Esophagus mucosa (tissue), 1 donor: ENCODE results near the gene LTBP1. TPM values are rescaled to one million over a fixed set of nuclear protein-coding genes. Genes with fewer than 3 reads are reported as not detected.
A peak's percentile ranks its signal among the peaks of the same experiment; 100 is the strongest.
"Not testable (repeated sequence)": the region's sequence is repeated elsewhere in the genome, so short reads cannot be mapped to it uniquely, and the experiment has no call there.

ENCODE experiments used
- ATAC-seq: fragments of 200-7000 bp; cut with Tn5 transposase; one replicate; pipeline ENCODE4 v1.9.1; 2020
- total RNA-seq: library from RNA; stranded (reverse); gene quantifications from one replicate; pipeline ENCODE4 v1.2.4, GENCODE V29; 2023
- donor health status: DM: yes; HTN: yes; CAD: no.

The LTBP1 gene
- total RNA-seq, 1 donor from 2014 or later: 33.8 TPM

DNA sequence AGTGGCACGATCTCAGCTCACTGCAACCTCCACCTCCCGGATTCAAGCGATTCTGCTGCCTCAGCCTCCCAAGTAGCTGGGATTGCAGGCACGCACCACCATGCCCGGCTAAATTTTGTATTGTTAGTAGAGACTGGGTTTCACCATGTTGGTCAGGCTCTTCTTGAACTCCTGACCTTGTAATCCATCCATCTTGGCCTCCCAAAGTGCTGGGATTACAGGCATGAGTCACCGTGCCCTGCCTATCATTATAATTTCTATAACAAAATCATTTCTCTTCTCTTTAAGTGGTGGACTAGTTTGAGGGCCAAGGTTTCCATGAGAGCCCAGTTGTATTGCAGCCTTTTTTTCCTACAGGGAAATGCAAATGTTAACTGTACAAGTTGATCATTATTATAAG is 442.9 kb downstream of the LTBP1 start:
- not testable (repeated sequence) for ATAC-seq

DNA sequence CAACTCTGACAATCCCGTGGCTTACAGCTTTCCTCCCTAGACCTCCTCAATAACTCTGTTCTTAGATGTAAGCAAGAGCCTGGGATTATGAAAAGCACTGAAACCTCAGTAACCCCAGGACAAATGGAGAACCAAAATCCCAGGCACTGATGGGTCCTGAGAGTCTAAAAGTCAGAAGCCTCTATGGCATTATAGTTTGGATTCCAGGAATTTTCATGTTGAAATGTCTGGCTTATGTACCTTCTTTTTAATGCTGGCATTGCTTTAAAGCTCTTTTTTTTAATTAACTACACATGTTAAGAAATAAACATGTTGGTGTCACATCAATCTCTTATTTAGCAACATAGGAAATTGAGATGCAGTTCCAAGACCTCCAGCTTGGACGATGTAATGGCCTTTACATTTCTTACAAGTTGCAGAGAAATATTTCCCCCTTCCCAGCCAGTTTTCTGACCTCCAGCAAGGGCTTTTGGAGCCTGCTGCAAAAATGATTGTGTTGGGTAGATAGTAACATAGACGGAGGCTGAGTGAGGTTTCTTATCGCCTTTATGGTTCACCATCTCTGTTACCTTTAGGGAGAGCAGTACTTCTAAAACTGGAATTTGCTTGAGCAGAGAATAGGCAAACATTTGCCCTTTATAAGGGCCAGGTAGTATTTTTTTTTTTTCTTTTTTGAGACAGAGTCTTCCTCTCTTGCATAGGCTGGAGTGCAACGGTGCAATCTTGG is 444.9 kb downstream of the LTBP1 start:
- no peak for ATAC-seq

DNA sequence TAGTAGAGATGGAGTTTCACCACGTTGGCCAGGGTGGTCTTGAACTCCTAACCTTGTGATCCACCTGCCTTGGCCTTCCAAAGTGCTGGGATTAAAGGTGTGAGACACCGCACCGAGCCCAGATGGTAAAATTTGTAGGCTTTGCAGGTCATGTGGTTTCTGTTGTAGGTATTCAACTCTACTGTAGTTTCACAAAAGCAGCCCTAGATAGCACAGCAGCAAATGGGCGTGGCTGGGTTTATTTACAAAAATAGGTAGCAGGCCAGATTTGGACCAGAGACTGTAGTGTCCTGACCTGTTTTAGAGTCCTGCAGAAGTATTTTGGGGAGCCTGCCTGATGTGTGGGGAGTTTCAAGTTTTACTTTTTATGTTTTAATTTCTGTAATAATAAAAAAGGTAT is 445.6 kb downstream of the LTBP1 start:
- ATAC-seq: no peak

DNA sequence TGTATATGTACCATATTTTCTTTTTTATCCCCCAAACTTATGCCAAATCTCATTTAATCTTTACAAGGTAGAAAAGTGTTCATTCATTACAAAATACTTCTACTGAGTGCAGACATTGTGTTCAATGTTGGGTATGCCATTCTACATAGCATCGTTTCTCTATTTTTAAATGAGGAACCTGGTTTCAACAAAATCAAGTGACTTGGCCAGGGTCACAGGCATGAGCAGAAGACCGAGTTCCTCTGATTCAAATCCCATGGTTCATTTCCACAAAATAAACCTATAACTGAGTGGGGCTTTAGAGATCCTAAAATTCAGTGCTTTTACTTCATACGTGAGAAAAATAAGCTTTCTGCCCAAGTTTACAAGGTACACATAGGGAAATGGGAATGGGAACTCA is 448.3 kb downstream of the LTBP1 start:
- ATAC-seq: no peak

DNA sequence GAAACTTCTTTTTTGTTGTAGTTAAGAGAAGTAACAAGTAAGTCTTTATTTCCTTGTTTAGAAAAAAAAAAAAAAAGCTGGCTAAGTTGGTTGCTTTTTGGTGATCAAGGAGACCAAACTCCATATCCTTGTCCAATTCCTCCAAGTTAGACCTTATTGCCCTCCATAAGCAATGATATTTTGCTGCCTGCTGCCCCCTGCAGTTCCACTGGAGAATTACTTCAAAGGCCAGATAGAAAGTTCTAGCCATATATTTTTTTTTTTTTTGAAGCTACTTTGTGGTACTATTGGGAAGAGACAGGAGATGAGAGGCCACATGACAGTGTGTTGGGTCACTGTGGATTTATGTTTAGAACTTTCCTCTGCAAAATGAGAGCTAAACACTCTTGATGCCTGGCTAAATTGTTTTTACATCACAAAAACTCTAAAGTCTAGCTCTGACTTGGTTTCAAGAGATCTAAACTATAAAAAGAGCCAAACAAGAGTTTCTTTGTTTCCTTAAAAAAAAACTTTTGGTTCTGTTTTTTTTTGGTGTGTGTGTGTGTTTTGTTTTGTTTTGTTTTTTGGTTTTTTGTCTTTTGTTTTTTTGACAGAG is 449.0 kb downstream of the LTBP1 start:
- ATAC-seq: no peak

DNA sequence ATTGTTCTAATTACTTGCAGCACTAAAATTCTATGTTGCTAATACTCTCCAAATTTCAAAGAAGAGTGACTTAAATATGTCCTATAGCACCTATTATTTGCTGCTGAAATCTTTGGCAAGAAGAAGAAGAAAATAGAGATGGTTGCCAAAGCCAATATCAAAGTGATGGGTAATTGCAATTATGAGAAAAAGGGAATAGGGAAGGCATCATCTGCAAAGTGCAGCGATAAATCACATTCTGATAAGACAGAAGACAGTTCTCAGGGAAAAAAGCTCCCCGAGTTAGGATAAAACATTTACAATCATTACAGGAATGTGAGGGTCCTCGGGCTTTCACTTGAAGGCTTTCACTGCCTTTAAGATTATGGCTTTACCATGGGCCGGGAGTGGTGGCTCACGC is 457.6 kb downstream of the LTBP1 start:
- no peak for ATAC-seq

DNA sequence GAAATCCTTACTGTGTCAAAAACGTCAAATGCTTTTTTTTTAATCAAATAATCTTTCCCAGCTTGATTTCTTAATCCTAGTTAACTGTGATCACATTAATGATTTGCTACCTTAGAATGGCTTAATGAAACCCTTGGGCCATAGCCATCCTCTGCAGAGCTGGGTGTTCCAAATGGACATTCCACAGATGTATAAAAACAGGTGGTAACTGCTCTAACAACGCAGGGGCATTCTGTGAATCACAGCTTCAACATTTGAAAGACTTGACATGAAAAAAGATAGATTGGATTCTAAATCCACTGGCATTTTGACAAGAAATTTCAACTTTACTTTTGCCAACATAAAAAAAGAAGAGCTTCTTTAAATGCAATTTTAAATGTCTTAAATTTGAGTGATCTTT is 459.9 kb downstream of the LTBP1 start:
- no peak for ATAC-seq

DNA sequence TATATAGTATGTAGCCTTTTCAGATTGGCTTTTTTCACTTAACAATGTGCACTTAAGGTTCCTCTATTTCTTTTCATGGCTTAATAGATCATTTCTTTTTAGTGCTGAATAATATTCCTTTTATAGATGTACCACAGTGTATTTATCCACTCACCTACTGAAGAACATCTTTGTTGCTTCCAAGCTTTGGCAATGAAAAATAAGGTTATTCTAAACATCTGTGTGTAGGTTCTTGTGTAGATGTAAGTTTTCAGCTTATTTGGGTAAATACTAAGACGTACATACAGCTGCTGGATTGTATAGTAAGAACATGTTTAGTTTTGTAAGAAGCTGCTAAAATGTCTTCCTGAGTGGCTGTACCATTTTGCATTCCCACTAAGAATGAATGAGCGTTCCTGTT is 461.4 kb downstream of the LTBP1 start:
- no peak for ATAC-seq

DNA sequence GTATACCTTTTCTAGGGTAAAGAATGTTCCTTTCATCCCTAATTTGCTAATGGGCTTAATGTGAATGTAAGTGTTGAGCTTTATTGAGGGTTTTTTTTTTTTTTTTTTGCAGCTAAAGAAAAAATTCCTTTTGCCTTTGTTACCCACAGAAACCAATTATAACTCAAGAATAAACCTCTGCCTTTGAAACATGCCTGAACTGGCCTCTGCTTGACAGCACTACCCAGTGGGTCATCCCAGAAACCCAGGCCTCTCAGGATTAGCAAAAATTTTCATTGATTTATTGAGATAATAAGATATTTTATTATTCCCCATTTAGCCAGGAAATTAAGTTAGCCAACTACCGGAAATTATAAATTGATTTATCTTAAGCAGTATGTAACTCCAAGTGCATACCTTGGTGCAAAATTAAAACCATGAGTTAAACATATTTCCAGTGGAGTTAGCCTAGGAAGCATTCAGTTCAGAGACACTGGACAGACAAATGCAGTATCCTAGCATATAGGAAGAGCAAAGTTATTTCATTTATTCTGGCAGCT is 462.7 kb downstream of the LTBP1 start:
- ATAC-seq: no peak

DNA sequence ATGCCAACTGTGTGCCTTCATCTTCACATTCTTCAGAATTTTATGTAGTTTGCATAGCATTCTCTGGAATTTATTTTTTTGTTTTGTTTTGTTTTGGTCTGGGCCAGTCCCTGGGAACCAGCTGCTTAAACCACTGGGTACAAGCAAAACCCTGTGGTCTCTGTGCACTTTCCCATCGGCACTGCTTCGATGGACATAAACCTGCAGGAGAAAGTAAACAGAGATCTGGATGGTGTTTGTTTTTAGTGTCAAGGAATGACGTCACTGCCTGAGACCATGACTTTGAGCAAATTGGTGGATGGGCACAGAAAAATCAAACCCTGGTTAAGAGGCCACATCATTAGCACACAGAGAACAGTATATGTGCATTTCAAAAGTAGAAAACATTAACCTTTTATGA is 465.0 kb downstream of the LTBP1 start:
- no peak for ATAC-seq

DNA sequence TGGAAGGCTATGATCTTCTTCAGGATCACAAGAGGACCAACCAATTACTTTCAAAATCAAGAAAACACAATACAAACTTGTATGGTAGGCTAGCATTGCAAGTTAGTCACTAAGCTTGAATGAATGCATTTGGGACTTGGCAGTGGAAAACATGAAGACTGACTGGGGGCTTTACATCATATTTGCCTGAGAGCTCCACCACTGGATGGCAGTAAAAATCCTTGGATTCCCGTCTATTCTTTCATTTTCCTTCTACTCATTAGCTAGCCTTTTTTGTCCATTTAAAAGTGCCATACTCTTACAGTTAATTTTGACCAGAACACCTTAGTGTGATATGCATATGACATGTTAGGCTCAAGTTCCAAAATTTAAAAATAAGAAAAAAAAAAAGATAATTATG is 466.2 kb downstream of the LTBP1 start:
- ATAC-seq: no peak

DNA sequence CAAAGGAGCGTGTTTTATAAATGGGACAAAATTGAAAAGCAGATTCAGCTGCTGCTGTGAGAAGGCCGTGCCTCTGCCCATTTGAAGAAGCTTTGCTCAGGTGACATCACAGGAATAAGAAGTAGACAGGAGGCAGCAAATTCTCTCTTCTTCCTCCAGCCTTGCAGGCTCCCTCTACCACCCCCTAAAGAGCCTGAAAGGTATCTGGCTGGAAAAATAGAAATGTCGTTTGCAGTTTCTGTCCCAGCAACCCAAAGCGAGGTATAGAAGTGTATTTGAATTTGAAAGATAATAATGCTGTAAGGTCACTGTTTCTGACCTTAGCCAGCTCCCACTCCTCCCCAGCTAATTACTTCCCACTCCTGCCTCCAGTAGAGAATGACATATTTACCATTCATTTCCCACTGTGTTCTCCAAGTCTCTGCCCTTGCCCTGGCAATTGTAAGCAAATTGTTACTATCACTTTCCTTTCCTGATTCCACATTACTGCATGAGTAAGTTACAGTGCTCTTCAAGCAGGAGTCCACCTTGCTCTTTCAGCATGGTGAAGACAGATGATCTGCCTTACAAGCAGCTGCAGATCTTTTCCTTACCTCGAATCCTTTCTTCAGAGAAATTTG is 472.9 kb downstream of the LTBP1 start:
- no peak for ATAC-seq

DNA sequence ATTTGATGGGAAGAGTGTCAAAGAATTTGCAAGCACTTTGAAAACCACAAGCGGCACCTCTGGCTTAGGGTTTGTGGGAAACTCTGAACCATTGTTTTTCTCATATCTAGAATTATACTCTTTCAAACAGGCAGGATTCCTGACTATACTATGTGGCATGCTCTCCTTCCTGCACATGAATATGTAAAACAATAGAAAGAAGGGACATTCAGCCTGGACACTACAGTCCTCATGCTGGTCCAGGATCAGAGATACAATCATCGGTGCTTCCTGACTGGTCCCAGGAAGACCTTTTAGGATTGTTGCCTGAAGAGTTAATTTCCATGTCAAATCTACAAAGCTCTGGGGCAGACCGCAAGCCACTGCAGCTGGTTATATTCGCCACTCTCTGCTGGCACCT is 474.0 kb downstream of the LTBP1 start:
- no peak for ATAC-seq

DNA sequence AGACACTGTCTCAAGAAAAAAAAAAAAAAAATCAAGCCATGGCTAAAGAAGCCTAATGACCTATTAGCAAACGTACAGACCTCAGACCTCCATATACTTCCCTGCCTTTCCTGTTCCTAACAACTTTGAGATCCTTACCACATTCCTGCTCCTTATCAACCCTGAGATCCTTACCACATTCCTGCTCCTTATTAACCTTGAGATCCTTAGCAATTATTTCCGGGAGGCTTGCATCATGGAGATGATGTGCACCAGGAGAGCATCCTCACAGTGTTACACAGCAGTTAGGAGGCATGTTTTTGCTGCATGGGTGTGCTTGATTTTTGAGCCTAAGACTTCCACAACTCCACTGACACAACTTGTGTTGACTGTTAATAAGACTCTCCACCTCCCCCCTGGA is 475.1 kb downstream of the LTBP1 start:
- no peak for ATAC-seq

DNA sequence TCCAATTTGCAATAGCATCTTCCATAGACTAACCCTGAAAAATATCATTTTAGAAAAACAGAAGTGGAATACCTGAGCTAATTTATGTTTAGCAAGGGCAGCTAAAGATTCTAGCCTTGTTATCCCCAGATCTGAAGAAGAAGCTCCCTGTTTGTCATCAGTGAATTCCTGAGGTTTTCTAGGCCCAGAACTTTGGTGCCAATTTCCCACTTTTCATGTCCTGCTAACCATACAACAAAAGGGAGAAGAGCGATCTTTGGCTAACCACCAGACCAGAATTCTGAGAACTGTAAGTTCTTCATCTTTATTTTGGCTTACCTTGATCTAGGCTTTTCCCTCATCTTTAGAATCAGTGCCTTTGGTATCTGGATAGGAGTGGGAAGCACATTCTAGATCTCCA is 478.4 kb downstream of the LTBP1 start:
- ATAC-seq: no peak

DNA sequence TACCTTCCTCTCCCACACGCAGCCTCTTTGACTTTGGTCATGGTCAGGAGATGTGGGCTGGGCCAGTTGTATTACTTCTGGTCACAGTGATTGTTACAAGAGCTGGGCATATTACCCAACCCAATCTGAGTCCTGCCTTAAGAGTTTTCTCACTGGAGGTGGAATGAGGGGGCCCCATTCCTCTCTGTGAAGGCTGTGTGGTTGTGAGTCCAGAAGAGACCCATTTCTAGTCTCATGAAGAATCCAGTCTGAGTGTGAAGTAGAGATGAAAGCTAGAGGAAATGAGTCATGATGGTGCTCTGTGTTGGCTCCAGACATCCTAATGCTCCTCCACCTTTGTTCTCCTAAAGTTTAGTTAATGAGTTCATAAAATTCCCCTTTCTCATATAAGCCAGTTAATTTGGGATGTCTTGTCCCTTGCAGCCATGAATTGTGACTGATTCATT is 478.9 kb downstream of the LTBP1 start:
- ATAC-seq: peak; percentile 29

DNA sequence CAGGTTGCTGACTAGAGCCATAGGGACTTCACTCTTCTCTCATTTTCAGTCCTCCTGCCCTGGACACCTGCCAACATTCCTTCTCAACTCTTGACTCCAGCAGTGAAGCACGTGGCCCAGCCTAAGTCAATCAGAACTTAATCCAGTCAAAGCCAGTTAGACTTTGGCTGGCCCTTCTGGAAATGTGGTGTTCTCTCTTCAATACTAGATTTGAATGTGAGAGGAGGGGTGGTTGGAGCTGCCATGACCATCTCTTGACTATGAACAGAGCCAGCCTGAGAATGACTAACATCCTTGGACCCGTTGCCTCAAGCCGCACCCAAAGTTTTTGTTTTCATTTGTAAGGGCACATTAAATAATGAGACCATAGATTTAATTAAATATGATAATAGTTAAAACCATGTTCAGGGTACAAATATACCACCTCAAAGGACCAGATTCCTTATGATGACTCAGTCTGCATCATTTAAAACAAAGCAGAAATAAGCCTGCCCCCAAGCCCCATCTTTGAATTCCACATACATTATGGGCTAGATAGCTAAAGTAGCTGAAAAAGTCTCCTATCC is 480.0 kb downstream of the LTBP1 start:
- no peak for ATAC-seq

DNA sequence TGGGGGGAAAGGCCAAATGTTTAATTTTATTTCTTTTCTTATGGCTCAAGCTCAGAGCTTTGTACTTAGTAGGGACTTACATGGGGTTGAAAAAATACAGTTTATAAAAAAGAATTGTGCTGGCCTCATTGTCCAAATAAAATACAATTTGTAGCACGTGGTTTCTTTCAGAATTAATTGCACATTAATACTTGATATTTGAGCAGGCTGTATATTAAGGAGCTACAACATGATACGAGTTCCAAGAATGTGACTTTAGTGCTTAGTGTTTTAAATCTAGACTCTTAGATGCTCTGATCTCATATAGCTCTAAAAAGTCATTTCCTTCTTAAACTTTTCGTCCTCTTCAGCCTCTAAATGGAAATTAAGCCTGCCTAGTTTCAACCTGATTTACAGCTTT is 483.3 kb downstream of the LTBP1 start:
- ATAC-seq: no peak

DNA sequence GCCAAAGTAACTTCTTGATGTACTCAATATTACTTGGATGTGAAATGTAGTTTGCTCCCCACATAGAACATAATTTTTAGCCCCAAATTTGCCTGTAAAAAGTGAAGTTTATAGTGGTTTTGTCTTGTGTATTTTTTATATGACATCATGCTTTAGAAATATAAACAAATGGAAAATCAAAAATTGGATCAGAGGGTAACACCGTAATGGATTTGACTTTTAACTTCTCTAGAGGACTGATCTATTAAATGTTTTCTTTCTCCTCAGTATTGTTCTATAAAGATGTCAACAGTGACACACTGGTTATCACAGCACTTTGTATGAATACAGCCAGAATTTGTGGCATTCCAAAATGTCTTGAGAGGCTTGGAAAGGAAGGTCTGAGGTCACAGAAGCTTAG is 484.1 kb downstream of the LTBP1 start:
- no peak for ATAC-seq

DNA sequence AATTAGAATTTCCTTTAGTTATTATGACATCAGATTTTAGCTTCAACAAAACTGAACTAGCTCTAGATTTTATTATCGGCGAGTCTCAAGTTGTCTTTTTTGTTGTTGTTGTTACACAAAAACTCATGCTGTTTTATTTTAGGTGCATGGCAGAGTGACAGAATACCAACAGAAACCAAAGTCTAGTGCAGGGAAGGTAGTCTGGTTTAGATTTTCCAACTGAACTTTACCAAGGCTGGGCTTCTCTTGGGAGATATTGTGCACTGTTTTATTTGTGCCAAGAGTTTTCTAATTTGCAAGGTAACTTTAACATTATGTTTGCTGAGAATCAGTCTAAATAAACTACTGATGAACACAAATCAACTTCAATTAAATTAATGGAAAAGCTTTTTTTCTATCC is 486.1 kb downstream of the LTBP1 start:
- ATAC-seq: no peak

DNA sequence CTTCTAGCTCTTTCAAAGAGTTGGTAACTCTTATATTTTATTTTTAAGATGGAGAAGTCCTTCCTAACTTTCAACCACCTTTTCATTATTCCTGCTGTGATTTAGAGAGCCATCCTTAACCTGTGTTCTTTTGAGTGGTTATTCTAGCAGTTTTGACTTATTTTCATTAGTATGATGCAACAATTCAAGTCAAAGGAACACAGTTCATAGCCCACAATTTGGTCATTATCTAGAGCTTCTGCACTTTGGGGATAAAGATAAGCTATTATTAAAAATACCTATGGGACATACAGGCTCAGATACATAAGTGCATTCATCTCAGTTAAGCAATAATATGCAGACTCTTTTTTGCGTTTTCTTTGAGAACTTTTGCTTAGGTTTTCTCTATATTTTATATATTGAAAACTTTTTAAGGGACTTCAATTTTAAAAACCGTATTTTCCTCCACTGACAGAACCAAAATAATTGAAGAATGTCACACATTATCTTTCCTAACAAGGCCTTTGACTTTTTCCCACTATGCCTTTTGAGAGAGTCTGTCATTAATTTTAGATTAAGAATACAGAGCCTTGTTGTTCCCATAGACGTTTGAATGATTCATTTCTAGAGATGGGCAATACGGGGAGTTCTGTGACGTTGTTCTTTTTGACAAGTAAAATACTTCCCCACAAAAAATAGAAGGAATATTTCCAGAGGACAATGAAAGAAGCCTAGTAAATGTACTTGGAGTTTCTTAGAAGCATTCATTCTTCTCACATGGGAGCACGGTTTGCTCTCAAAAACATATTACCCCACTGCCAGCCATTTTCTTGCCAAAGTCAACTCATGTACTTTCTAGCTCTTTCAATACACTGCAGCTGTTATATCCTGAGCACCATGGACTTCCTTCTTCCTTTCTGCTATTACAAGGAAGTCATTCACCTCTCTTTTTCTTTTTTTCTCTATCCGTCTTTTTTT is 486.8 kb downstream of the LTBP1 start:
- ATAC-seq: no peak

DNA sequence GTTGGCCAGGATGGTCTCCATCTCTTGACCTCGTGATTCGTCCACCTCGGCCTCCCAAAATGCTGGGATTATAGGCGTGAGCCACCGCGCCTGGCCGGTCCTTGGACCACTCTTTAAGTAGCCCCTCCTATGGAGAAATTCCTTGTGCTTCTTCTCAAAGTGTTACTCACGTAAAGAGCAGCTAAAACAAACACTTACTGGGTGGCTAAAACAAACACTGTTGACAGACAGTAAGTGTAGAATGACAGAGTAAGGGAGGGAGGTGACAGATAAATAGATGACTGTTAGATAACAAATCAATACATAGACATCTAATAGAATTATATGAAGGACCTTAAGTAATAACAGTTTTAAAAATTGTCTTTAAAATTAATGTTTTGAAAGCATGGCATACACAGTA is 488.8 kb downstream of the LTBP1 start:
- ATAC-seq: no peak
